Osteocyte (in vitro differentiated cells): ENCODE data around the gene CACNA2D3. TPM values are rescaled to one million over a fixed set of nuclear protein-coding genes. Genes with fewer than 3 reads are reported as not detected.

Source experiments
- DNase-seq: peaks from one replicate; pipeline ENCODE4 v3.0.0; 2021; ENCODE audit warnings: mixed read lengths; ENCODE audit not compliant: unreplicated experiment; ENCODE audit errors: extremely low spot score
- H3K27ac Mint-ChIP-seq: one replicate; pipeline ENCODE4 v1.8.0; 2021; ENCODE audit warnings: mild to moderate bottlenecking, mixed read lengths; ENCODE audit not compliant: unreplicated experiment
- H3K27me3 Mint-ChIP-seq: one replicate; pipeline ENCODE4 v1.8.0; 2021; ENCODE audit warnings: mixed read lengths; ENCODE audit not compliant: unreplicated experiment
- H3K36me3 Mint-ChIP-seq: one replicate; pipeline ENCODE4 v1.8.0; 2021; ENCODE audit warnings: mixed read lengths; ENCODE audit not compliant: unreplicated experiment
- H3K4me1 Mint-ChIP-seq: one replicate; pipeline ENCODE4 v1.8.0; 2021; ENCODE audit warnings: mixed read lengths; ENCODE audit not compliant: unreplicated experiment
- H3K4me3 Mint-ChIP-seq: one replicate; pipeline ENCODE4 v1.8.0; 2021; ENCODE audit warnings: mild to moderate bottlenecking, moderate library complexity, mixed read lengths; ENCODE audit not compliant: unreplicated experiment
- H3K9me3 Mint-ChIP-seq: one replicate; pipeline ENCODE4 v1.8.0; 2021; ENCODE audit warnings: mixed read lengths; ENCODE audit not compliant: unreplicated experiment
- total RNA-seq: library from RNA; stranded (reverse); gene quantifications from 2 replicates; pipeline ENCODE4 v1.2.1, GENCODE V29; 2021
- TF ChIP-seq, protein P1 (sequence below): fragments of 200-600 bp; sonication (generic); IDR thresholded peaks from 2 replicates; pipeline ENCODE4 v1.5.0; 2021; ENCODE audit warnings: antibody characterized with exemption, mild to moderate bottlenecking, moderate library complexity

CACNA2D3 gene
- total RNA-seq, 1 donor from 2014 or later, result 0.46 TPM

DNA sequence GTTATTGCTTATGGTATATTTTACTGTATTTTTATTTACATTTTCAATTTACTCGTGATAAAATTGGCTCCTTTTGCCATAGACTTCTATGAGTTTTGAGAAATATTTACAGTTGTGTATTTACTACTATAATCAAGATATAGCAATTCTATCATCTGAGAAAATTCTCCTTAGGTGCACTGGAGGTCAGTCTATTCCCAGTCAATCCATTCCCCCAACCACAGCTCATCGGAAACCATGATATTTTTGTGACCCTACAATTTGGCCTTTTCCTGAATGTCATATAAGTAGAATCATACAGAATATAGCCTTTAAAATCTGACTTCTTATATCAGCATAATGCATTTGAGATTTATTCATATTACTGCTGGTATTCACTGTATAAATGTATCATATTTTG lies 920.2 kb downstream of the CACNA2D3 start:
- Mint-ChIP-seq H3K4me1 (no peaks in the 10 kb centered on the region), H3K27me3 (peaks cover 11% of the 10 kb centered on the region), H3K27ac (no peak overlapping the region), H3K36me3 (no peaks in the 10 kb centered on the region), H3K4me3 (no peak overlapping the region), H3K9me3 (no peaks in the 10 kb centered on the region)
- no peak for DNase-seq
- TF ChIP-seq, protein P1, sequence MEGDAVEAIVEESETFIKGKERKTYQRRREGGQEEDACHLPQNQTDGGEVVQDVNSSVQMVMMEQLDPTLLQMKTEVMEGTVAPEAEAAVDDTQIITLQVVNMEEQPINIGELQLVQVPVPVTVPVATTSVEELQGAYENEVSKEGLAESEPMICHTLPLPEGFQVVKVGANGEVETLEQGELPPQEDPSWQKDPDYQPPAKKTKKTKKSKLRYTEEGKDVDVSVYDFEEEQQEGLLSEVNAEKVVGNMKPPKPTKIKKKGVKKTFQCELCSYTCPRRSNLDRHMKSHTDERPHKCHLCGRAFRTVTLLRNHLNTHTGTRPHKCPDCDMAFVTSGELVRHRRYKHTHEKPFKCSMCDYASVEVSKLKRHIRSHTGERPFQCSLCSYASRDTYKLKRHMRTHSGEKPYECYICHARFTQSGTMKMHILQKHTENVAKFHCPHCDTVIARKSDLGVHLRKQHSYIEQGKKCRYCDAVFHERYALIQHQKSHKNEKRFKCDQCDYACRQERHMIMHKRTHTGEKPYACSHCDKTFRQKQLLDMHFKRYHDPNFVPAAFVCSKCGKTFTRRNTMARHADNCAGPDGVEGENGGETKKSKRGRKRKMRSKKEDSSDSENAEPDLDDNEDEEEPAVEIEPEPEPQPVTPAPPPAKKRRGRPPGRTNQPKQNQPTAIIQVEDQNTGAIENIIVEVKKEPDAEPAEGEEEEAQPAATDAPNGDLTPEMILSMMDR, result peak; percentile 40

DNA sequence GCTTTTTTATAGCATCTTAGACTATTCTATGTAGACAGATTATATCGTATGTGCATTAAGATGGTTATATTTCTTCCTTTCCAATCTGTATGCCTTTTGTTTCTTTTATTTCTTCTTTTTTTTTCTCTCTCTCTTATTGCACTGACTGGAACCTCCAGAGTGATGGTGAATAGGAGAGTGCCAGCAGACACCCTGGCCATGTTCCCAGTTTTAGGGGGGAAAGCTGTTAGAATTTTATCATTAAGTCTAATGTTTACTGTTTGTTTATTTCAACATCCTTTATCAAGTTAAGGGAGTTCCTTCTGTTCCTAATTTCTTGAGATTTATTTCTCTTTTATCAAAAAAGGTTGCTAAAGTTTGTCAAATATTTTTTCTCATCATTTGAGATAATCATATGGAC lies 922.1 kb downstream of the CACNA2D3 start:
- DNase-seq, result no peak
- Mint-ChIP-seq H3K4me1 (no peaks in the 10 kb centered on the region), H3K27me3 (peaks cover 11% of the 10 kb centered on the region)

DNA sequence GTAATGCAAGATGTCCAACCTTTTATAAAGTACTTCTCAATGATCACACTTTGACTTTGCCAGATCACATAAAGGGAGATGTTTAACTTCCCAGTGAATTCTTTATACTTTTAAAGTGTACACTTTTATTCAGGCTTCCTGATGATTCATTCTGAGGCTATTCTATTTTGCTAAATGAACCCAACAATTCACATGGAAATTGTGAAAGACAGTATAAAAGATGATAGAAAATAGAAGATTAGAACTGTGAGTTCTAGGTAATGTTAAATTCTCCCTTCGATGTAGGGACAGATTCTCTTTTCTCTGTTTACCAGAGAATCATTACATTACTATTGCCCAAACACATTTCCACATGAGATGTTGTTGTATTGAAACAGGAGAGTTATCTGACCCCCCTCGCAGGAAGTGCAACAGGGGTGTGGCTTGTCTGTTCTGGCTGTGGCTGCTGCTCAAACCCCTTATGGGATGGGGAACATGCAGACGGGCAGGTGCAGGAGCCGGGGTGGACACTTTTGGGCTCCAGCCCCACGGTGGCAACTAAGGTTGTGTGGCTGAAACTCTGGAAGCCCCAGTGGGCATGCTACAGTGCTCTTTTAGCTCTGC lies 936.8 kb downstream of the CACNA2D3 start:
- H3K9me3 Mint-ChIP-seq, result peaks cover 6% of the 10 kb centered on the region
- H3K27me3 Mint-ChIP-seq, result no peaks in the 10 kb centered on the region
- no peaks in the 10 kb centered on the region for H3K36me3 Mint-ChIP-seq
- no peak overlapping the region for H3K27ac Mint-ChIP-seq
- no peak for DNase-seq
- peaks cover 7% of the 10 kb centered on the region for H3K4me1 Mint-ChIP-seq
- H3K4me3 Mint-ChIP-seq, result no peak overlapping the region
- TF ChIP-seq, protein P1, result no peak

More for the DNA sequence above, 922.1 kb downstream of the CACNA2D3 start:
- H3K27ac Mint-ChIP-seq, result no peak overlapping the region
- no peaks in the 10 kb centered on the region for H3K36me3 Mint-ChIP-seq
- no peaks in the 10 kb centered on the region for H3K9me3 Mint-ChIP-seq
- H3K4me3 Mint-ChIP-seq, result no peak overlapping the region
- TF ChIP-seq, protein P1, result no peak

DNA sequence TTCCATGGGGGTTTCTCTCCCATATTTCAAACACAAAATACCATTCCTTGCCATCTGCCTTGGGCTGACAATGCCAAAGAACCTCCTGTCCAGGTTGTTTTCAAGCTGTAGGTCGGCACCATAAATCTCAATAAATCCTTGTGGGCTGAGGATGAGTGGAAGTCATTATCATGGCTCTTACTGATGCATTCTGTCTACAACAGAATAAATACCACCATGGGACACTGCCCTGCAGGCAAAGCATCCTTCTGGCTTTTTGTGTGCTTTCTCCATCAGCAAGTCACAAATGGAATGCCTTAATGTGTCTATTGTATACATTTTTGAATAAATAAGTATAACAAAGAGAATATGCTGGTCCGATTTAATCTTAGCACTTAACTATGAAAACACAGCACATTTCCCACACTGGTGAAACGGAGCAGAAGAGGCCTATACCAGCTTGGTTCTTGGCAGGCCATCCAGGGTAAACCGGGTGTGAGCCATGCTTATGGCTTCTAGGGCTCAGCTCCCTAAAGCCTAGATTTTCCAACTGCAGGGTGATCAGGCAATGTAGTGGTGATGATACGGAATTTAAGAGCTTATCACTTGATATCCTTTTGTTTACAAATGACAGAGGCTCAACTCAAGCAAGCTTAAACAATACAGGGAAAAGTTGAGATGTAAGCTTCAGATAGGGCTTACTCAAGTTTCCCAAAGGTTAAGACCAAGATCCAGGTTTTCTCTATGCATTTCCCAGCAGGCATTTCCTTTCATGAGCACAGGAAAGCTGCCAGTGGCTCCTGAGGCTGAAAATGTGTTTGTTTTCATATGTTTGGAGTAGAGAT lies 938.8 kb downstream of the CACNA2D3 start:
- H3K27ac Mint-ChIP-seq, result no peak overlapping the region
- H3K4me1 Mint-ChIP-seq, result peaks cover 15% of the 10 kb centered on the region
- no peaks in the 10 kb centered on the region for H3K27me3 Mint-ChIP-seq
- H3K36me3 Mint-ChIP-seq, result no peaks in the 10 kb centered on the region
- no peak for DNase-seq
- H3K4me3 Mint-ChIP-seq, result no peak overlapping the region
- TF ChIP-seq, protein P1, result no peak
- H3K9me3 Mint-ChIP-seq, result no peaks in the 10 kb centered on the region

DNA sequence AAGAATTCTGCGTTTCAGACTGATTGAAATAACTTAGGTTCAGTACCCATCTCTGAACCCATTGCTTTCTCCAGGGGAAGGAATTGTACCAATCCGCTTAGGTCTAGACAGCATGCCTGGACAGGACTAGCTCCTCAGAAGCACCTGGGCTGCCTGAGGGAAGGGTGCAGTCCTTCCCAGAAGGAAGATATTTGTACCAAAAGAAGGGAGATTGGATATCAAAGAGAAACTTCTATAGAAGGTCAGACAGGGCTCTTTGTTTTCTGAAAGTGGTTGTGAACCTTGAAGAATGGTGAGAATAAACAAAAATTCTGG lies 939.3 kb downstream of the CACNA2D3 start:
- no peak overlapping the region for H3K4me3 Mint-ChIP-seq
- H3K4me1 Mint-ChIP-seq, result peaks cover 18% of the 10 kb centered on the region
- no peak for DNase-seq
- H3K36me3 Mint-ChIP-seq, result no peaks in the 10 kb centered on the region
- H3K9me3 Mint-ChIP-seq, result no peaks in the 10 kb centered on the region
- no peaks in the 10 kb centered on the region for H3K27me3 Mint-ChIP-seq
- no peak overlapping the region for H3K27ac Mint-ChIP-seq
- TF ChIP-seq, protein P1, result no peak
